Colon (tissue), 2 donors: ENCODE results near the gene P2RY8.
"Not testable (repeated sequence)": the region's sequence is repeated elsewhere in the genome, so short reads cannot be mapped to it uniquely, and the experiment has no call there.

Experiments used
- FAIRE-seq: peaks from 2 replicates; lab custom pipeline; 2012; peaks lifted over from hg19 to GRCh38; lab: Jason Lieb, UNC
- donor health status: control.
- donor health status: control.

The P2RY8 gene

DNA sequence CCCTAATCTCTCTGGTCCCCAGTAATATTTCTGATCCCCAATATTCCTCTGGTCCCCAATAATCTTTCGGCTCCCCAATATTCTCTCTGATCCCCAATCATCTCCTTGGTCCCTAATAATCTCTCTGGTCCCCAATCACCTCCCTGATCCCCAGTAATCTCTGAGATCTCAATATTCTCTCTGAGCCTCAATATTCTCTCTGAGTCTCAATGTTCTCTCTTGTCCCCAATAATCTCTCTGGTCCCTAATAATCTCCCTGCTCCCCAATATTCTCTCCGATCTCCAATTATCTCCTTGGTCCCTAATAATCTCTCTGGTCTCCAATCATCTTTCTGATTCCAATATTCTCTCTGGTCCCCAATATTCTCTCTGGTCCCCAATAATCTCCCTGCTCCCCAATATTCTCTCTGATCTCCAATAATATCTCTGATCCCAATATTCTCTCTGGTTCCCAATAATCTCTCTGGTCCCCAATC lies 17.9 kb downstream of the P2RY8 start:
- FAIRE-seq = no peak

DNA sequence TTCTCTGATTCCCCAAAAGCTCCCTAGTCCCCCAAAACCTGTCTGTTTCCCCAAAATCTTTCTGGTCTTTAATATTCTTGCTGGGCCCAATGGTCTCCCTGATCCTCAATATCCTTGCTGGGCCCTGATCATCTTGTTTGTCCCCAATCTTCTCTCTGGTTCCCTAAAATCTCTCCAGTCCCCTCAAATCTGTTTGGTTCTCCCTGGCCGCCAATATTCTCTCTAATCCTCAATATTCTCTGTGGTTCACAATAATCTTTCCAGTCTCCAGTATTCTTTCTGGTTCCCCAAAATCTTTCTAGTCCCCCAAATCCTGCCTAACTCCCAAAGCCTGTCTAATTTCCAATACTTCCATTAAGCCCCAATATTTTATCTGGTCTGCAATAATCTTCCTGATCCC lies 18.5 kb downstream of the P2RY8 start:
- FAIRE-seq = no peak

DNA sequence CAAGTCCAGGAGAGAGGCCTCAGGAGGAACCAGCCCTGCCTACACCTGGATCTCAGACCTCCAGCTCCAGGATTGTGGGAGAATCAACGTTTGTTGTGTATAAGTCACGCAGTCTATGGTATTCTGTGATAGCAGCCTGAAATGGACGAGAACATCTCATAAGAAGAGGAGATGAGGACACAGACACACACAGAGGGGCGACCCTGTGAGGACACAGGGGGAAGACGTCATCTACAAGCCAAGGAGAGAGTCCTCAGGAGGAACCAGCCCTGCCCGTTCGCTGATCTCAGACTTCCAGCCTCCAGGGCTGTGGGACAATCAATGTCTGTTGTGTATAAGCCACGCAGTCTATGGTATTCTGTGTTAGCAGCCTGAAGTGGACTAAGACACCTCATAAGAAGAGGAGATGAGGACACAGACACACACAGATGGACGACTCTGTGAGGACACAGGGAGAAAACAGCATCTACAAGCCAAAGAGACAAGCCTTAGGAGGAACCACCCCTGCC lies 20.3 kb downstream of the P2RY8 start:
- FAIRE-seq = no peak

DNA sequence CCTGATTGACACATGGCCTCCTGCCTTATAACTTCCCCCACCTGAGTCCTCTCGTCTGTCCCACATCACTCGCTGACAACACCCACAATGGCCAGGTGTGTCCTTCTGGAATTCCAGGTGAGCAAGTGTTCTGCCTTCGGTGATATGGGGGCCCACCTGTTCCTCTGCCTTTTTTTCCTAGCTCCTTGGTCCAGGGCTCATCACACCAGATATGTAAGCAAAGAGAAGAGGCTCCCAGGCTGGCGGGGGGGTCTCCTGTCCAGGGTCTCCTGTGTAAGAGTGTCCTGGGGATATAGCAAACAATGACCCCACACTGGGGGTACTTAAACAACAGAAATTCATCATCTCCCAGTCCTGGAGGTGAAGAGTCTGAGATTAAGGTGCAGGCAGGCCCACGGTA lies 25.2 kb downstream of the P2RY8 start:
- no peak for FAIRE-seq

DNA sequence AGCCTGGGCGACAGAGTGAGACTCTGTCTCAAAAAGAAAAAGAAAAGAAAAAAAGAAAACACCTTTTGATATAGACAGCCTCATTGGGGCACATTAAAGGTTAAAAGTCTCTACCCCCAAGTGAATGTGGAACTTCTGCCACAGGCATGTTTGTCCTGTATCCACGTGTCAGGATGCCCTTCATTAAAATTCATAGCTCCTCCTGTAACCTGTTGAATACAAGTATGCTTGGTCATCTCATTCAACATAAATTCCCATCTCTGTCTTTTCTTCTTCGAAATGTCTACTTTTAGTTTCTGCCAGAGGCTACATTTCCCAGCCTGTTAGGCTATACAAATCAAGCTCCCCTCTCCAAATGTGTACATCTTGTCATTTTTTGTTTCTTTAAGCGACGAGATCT lies 25.8 kb downstream of the P2RY8 start:
- FAIRE-seq = no peak

DNA sequence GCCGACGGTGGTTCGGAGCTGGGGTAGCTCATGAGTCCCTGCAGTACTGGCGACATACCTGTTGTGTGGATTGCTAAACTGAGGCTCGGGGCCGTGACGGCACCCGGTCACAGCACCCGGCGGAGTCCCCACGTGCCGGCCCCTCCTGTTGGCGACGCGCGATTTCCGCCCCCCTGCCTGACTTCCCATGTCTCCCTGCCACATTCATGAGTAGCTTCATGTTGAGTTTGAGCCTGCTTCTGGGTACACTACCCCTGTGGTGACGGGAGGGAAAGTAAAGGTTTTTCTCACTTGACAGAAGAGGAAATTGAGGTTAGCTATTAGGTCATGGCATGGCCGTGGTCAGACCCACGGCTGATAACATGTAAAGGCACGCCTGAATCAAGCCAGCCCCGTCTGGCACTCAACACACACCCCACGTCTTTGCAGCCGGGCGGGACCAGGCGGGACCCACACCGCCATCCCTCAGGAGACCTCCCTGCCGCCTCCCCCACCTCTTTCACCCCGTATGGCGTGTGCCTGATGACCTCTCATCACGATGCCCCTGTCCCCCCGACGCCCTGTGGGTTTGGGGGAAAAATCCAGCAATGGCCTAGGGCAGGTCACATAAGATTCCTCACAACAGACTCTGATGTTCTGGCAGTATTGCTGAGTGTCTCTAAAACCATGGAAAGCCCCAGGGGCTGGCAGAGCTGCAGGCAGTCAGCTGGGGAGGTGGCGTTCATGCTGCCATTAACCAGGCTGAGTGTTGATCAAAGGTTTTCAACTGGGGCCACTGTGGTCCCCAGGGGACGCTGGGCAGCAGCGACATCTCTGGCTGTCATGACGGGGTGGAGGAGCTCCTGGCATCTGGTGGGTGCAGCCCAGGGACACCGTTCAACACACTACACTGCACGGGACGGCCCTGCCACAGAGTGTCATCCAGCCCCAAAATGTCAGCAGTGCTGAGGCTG lies 29.2 kb downstream of the P2RY8 start:
- no peak for FAIRE-seq

DNA sequence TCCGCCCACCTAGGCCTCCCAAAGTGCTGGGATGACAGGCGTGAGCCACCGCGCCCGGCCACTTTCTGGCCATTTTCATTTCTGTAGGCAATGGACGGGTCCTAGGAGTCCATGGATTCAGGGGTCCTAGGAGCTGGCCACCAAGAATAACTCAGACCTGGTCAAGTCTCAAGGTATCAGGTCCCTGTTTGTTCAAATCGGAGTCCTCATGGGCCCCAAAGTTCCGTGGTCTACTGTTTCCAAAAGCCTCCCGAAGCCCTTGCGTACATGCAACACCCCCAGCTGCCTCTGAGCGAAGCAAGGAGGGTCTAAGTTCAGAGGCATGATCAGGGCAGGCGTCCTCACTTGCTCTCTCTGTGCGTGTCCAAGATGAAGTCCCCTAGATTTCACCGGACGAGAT lies 30.1 kb downstream of the P2RY8 start:
- FAIRE-seq = no peak

DNA sequence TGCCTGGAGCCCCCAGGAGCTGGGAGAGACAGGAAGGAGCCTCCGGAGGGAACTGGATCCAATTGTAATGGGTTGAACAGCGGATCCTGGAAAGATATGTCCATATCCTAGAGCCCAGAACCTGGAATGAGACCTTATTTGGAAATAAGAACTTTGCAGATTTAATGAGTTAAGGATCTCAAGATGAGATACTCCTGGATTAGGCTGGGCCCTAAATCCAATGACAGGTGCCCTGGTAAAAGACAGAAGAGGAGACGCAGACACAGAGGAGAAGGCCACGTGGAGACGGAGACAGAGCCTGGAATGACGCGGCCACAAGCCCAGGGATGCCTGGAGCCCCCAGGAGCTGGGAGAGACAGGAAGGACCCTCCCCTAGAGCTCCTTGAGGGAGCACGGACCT lies 34.1 kb downstream of the P2RY8 start:
- no peak for FAIRE-seq

DNA sequence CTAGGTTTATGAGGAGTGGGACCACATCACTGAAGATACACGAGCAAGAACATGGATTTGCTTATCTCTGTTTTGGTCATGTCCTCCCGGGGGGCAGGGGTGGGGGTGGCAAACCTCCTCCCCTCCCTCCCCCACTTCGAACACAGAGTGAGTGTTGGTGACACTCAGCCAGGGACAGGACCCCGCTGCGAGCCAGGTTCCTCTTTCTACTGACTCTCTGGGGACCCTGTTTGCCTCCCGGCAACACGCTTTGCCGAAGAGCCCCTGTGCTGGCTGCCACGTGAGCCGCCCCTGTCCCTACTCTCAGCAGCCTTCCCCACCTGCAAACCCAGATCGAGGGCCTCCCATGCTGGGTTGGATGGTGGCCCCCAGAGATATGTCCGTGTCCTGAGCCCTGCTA lies 34.7 kb downstream of the P2RY8 start:
- no peak for FAIRE-seq

DNA sequence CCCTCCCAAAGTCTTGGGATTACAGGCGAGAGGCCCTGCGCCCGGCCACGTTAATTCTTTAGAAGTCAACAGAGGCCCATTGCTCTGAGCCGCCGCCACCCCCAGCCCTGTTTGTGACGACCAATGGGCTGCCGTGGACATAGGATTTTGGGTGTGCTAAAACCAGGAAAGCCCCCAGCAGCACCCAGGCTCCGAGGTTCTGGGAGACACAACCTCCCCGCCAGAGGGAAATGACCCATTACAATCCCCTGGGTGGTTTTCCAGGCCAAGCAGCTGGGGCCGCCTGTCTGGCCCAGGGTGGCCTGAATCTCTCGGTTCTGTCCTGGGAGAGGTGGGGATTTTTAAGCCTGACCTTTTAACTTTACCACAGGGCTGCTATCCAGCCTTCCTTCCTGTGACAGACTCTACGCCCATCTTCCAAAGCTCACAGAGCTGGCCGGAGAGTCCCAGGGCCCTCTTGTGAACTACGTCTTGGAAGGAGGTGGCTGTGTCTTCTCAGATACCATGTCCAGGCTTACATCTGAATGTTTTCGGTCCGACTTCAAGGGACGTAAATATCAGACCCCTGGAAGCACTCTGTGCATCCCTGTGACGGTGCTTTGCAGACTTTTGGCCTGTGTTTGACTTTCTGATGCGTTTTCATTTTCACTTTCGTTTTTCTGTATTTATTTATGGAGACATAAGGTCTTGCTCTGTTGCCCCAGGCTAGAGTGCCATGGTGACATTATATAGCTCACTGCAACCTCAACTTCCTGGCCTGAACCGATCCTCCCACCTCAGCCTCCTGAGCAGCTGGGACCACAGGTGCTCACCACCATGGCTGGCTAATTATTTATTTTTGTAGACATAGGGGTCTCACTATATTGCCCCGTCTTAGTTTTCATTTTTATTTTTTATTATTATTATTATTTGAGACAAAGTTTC lies 36.0 kb downstream of the P2RY8 start:
- no peak for FAIRE-seq

DNA sequence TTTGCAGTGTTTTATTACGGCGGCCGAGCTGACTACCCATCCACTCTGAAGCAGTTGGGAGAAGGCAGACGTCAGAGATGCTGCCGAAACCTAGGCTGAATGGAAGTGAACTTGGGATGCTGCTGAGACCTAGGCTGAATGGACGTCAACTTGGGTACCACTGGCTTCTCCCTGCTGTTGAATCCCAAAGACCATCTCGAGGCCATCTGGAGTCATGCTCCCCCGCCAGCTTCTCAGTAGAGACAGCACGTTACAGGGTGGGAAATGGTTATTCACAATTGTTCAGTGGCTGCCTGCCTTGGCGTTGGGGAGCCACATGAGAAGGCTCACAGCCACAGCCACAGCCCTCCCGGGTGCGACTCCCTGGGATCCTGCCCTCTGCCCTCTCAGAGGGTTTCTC lies 40.9 kb downstream of the P2RY8 start:
- FAIRE-seq = no peak

DNA sequence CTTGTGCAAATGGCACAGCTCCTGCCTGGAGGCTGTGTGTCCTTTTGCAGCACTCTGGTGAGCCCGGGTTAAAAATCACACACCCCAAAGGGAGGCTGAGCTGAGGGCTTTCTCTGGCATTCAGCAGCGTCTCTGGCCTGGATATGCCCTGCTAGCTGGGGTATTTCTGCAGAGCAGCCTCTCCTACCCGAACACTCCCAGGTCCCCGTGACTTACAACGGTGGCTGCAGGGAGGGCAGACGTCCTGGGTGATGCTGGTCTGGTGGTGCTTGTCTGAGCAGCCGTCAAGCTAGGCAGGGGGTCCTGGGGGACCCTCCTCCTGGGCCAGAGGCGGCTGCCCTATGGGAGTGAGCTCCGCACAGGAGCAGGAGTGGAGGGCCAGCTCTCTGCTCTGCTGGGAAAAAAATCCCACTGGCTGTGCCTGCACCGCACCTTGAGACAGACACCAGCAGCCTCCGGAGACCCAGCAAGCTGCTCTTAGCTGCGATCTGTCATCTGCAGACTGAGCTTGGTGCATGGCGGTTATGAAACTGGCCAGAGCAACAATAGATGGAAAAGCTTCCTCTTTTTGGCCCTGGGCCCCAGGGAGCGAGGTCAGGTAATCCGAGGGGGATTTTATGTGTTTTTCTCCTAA lies 43.0 kb downstream of the P2RY8 start:
- no peak for FAIRE-seq

DNA sequence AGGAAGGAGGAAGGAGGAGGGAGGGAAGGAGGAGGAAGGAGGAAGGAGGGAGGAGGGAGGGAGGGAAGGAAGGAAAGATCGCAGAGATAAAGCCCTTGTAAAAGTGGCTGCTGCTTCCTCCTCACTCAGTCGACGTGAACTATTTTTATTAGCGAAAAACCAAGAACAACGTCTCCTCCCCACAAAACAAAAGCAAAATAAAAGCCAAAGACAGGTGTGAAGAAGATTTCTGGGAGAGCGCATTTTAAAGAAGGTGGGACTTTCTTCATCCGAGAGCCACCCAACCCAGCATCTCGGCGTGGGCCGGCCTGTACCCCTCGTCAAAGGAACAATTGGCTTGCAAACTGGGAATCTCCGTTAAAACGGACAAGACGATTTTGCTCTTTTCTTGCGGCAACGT lies 43.6 kb downstream of the P2RY8 start:
- no peak for FAIRE-seq

DNA sequence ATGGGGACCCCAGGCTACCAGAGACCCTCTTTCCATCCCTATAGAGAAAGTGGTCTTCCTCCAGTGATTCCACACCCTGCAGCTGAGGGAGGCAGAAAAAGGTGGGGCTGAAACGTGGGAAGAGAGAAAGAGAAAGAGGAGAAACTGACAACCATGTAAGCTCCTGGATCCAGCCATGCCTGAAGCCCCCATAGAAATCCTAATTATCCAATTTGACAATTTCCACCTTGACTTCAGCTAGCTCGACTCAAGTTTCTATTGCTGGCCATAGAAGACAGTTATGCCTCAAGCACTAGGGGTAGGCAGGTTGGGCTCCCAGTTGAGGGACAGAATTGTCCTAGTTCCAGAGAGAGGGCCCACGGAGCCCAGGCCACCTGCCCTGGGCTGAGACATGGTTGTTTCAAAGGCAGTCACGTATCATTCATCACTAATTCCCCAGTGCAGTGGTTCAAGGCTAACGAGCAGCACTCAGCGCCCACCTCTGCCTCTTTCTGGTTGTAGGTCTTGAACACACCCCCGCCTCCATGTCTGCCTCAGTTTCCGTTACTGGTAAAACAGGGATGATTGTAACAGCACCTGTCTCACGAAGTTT lies 44.5 kb downstream of the P2RY8 start:
- no peak for FAIRE-seq

DNA sequence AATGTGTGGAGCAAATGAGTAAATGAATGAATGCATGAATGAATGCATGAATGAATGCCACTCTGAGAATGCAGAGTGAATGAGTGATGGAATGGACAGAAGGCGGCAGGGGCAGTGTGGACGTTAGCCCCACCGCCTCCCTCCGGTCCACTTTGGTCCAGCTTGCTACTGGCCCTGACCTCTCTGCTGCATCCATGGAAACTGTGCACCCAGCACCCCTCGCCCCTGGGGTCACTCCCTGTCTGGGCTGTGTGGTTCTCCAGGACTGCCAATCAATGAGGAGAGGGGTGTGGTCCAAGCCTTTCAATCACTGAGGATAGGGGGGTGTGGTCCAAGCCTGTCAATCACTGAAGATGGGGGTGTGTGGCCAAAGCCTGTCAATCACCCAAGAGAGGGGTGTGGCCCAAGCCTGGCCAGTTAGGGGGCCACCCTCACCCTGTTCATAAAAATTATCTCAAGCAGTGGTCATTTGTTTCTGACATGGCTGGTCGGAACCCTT lies 45.1 kb downstream of the P2RY8 start:
- no peak for FAIRE-seq

DNA sequence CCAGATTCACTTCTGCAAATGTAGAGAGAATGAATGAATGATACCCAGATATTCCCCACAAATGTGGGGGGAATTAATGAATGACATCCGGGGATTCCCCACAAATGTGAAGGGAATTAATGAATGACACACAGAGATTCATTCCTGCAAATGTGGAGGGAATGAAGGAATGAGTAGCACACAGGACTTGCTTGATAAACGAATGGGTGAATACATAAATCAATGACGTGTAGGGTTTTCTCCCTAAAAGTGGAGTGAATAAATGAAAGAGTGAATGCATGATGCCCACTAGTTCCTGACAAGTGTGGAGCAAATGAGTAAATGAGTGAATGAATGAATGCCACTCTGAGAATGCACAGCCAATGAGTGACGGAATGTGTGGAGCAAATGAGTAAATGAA lies 45.7 kb downstream of the P2RY8 start:
- not testable (repeated sequence) for FAIRE-seq

DNA sequence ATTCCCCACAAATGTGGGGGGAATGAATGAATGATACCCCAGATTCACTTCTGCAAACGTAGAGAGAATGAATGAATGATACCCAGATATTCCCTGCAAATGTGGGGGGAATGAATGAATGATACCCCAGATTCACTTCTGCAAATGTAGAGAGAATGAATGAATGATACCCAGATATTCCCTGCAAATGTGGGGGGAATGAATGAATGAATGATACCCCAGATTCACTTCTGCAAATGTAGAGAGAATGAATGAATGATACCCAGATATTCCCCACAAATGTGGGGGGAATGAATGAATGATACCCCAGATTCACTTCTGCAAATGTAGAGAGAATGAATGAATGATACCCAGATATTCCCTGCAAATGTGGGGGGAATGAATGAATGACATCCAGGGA lies 46.3 kb downstream of the P2RY8 start:
- FAIRE-seq = not testable (repeated sequence)

DNA sequence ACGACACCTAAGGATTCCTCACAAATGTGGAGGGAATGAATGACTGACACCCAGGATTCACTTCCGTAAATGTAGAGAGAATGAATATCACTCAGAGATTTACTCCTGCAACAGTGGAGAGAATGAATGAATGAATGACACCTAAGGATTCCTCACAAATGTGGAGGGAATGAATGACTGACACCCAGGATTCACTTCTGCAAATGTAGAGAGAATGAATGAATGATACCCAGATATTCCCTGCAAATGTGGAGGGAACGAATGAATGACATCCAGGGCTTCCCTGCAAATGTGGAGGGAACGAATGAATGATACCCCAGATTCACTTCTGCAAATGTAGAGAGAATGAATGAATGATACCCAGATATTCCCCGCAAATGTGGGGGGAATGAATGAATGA lies 47.6 kb downstream of the P2RY8 start:
- not testable (repeated sequence) for FAIRE-seq

DNA sequence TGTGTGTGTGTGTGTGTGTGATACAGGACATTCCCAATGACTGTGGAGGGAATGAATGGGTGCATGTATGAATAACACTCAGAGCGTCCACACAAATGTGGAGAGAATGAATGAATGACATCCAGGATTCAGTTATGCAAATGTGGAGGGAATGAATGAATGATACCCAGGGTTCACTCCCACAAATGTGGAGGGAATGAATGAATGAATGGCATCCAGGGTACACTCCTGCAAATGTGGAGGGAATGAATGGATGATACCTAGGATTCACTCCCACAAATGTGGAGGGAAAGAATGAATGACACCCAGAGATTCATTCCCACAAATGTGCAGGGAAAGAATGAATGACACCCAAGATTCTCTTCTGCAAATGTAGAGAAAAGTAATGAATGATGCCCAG lies 48.2 kb downstream of the P2RY8 start:
- FAIRE-seq = no peak

DNA sequence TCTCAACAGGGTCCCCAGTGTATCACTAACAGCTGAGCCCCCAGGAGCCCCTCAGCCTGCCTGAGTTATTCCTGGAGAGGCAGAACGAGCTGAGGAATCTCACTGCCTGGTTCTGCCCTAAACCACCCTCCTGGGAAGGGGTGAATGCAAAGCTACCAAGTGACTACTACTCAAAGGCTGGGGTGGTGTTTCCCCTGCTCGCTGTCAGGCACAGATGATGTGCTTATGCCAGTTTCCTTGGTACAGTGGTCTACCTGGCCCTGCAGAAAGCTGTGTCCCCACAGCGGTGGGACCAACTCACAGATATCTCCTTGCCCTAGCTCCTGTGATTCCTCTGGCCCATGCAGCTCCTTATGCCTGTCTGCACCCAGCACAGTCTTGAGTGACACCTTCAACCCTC lies 48.8 kb downstream of the P2RY8 start:
- FAIRE-seq = no peak

DNA sequence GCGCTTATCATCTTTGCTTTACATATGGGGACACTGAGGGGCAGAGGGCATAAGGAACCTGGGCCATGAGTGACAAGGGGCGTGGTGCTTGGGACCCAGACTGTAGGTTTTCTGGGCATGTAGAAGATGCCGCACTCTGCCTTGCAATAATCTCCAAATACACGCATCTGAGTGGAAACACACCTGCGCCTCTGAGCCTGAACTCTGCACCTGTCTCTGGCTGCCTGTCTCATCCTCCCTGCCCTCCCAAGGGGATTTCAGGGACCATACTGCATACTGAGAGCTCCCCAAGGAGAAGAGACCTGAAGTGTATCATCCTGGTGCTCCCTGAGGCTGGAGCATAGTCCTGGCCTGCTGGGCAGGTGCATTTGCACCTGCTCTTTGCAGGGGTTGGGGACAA lies 49.6 kb downstream of the P2RY8 start:
- FAIRE-seq = no peak
